Gastrocnemius medialis (tissue), 4 donors: ENCODE measurements around the gene PRKN. TPM values are rescaled to one million over a fixed set of nuclear protein-coding genes. Genes with fewer than 3 reads are reported as not detected.

Experiments used
- ATAC-seq, 2 donors: fragments of 150-250 bp; one replicate each; pipeline ENCODE4 v1.9.1; 2016
- DNase-seq, 2 donors: peaks; one replicate each; pipeline ENCODE4 v3.0.0-alpha.2; 2019
- H3K27ac ChIP-seq, 4 donors: fragments of 200-600 bp; sonication (generic); 1 replicate in 1 of 4; 2 replicates in 3 of 4; pipeline ENCODE4 v1.5.1; 2016 to 2018; ENCODE audit warnings: mild to moderate bottlenecking in 2 of 4, moderate library complexity in 1 of 4
- H3K27me3 ChIP-seq, 3 donors: fragments of 200-600 bp; sonication (generic) in 2 of 3; 1 replicate in 1 of 3; 2 replicates in 2 of 3; pipeline versions ENCODE4 v1.5.1 to v1.6.0; 2016 to 2019; ENCODE audit warnings: mild to moderate bottlenecking in 1 of 3, moderate library complexity in 1 of 3
- H3K36me3 ChIP-seq, 2 donors: fragments of 200-600 bp; sonication (generic) in 1 of 2; one replicate each; pipeline ENCODE4 v1.5.1; 2017 to 2018
- H3K4me1 ChIP-seq, 2 donors: fragments of 200-600 bp; sonication (generic) in 1 of 2; one replicate each; pipeline ENCODE4 v1.5.1; 2016 to 2017; ENCODE audit warnings: mild to moderate bottlenecking in 2 of 2
- H3K4me3 ChIP-seq, 4 donors: fragments of 200-600 bp; sonication (generic) in 3 of 4; 1 replicate in 1 of 4; 2 replicates in 3 of 4; pipeline ENCODE4 v1.5.1; 2016 to 2019; ENCODE audit warnings: mild to moderate bottlenecking in 2 of 4
- H3K9me3 ChIP-seq, 3 donors: fragments of 200-600 bp; sonication (generic) in 2 of 3; 1 replicate in 1 of 3; 2 replicates in 2 of 3; pipeline ENCODE4 v1.5.1; 2016 to 2019
- POLR2A ChIP-seq, 2 donors: fragments of 450-650 bp; IDR thresholded peaks; one replicate each; pipeline ENCODE4 v1.6.1; 2017; ENCODE audit warnings: antibody characterized with exemption in 2 of 2, mild to moderate bottlenecking in 2 of 2, moderate library complexity in 2 of 2
- in situ Hi-C, 4 donors: fragments of 200-750 bp; cut with MboI; loops; one replicate each; pipeline versions ENCODE4 v1.15.0 to v1.8.0; 2017; ENCODE audit warnings: low sequenced_read_pairs in 4 of 4
- intact Hi-C: fragments of 100-400 bp; cut with DNase I; formaldehyde crosslinking; loops from one replicate; pipeline ENCODE4 v1.15.1; 2023; ENCODE audit warnings: low total_unique reads
- total RNA-seq, 4 donors: library from RNA; depleted of rRNA; stranded (reverse); fragments of >200 nt; gene quantifications; one replicate each; pipeline versions ENCODE4 v1.1.0 to v1.2.3, GENCODE V29; 2016
- TF ChIP-seq, protein P1 (sequence below), 5 experiments: fragments of 450-650 bp in 3 of 5; fragments of 200-600 bp in 2 of 5; sonication (generic) in 2 of 5; IDR thresholded peaks in 4 of 5; conservative IDR thresholded peaks in 1 of 5; 1 replicate in 4 of 5; 2 replicates in 1 of 5; pipeline ENCODE4 v1.5.1; 2016 to 2019; ENCODE audit warnings: antibody characterized with exemption in 5 of 5, mild to moderate bottlenecking in 3 of 5, moderate library complexity in 3 of 5

The PRKN gene
- total RNA-seq, 4 donors from 2014 or later = 8.4 to 21.6 (median 13.7) TPM

DNA sequence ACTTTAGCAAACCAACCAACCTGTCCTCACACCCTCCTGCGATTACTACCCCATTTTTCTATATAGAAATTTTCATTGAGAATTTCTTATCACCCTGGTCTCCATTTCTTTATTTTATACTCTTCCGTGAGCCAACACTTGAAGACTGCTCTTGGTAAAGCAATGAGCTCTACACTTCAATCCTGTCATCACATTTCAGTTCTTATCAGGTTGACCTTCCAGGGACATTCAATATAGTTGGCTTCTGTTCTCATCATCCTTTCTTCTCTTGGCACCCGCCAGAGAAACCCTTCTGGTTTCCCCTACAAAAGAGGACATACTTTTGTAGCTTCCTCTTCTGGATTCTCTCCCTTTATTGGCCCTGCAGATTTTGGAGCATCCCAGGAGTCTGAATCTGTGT is 279.3 kb downstream of the PRKN start:
- no peak for ATAC-seq
- Histone ChIP-seq H3K4me3 (no peak overlapping the region), H3K4me1 (no peaks in the 10 kb centered on the region), H3K27ac (no peak overlapping the region), H3K9me3 (no peaks in the 10 kb centered on the region), H3K27me3 (no peaks in the 10 kb centered on the region), H3K36me3 (no peaks in the 10 kb centered on the region)
- in situ Hi-C loops (no loop called here), intact Hi-C loops (no loop called here)
- no peak for DNase-seq
- TF ChIP-seq, protein P1, sequence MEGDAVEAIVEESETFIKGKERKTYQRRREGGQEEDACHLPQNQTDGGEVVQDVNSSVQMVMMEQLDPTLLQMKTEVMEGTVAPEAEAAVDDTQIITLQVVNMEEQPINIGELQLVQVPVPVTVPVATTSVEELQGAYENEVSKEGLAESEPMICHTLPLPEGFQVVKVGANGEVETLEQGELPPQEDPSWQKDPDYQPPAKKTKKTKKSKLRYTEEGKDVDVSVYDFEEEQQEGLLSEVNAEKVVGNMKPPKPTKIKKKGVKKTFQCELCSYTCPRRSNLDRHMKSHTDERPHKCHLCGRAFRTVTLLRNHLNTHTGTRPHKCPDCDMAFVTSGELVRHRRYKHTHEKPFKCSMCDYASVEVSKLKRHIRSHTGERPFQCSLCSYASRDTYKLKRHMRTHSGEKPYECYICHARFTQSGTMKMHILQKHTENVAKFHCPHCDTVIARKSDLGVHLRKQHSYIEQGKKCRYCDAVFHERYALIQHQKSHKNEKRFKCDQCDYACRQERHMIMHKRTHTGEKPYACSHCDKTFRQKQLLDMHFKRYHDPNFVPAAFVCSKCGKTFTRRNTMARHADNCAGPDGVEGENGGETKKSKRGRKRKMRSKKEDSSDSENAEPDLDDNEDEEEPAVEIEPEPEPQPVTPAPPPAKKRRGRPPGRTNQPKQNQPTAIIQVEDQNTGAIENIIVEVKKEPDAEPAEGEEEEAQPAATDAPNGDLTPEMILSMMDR (IDR thresholded peaks at IDR 0.05 in 4 of 5, conservative IDR thresholded peaks at IDR 0.05 in 1 of 5) = no peak
- no peak for TF ChIP-seq POLR2A (IDR thresholded peaks at IDR 0.05)

DNA sequence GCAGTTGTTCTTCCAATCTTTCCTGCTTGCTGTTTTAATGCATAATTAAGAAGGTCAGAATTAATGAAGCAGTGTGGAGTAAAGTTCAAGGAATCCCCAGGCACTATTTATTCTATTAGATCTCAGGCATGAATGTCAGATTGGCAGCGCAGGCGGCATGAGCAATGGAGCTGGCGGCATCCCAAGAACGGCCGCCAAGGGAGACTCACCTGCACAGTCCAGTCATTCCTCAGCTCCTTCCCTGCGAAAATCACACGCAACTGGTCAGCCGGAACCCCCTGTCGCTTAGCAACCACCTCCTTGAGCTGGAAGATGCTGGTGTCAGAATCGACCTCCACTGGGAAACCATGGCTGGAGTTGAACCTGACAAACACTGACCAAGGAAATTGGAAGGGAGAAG is 284.5 kb downstream of the PRKN start:
- no peak overlapping the region for H3K27ac ChIP-seq
- no peak for TF ChIP-seq POLR2A (IDR thresholded peaks at IDR 0.05)
- TF ChIP-seq, protein P1 (IDR thresholded peaks at IDR 0.05 in 4 of 5, conservative IDR thresholded peaks at IDR 0.05 in 1 of 5) = no peak
- H3K27me3 ChIP-seq = no peaks in the 10 kb centered on the region
- DNase-seq (no peak), ATAC-seq (no peak)
- H3K4me3 ChIP-seq = no peak overlapping the region
- H3K36me3 ChIP-seq = no peaks in the 10 kb centered on the region
- in situ Hi-C loops (no loop called here), intact Hi-C loops (loop anchor here (5.0 kb wide), 1 partner anchor 289 kb away; no protein-coding TSS in a partner anchor)
- no peaks in the 10 kb centered on the region for H3K4me1 ChIP-seq
- H3K9me3 ChIP-seq = no peaks in the 10 kb centered on the region

DNA sequence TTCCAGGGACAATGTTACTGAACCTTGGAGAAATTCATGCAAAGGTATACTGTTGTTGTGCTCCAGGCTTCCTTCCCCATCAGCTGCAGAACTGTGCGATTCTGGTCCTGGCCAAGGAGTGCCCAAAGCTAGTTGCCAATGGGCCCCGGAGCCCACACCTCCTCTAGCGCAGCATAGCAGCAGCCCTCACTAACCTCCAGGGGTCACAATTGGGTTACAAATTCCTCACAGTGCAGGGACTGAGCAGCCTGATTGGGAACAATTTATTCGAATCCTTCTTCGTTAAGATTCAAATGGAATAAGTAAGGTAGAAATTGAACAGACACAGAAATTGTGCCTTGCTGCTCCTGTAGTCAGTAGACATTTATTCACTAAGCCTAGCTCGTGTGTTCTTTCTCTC is 284.9 kb downstream of the PRKN start:
- no peaks in the 10 kb centered on the region for H3K4me1 ChIP-seq
- TF ChIP-seq, protein P1 (IDR thresholded peaks at IDR 0.05 in 4 of 5, conservative IDR thresholded peaks at IDR 0.05 in 1 of 5) = no peak
- TF ChIP-seq POLR2A (IDR thresholded peaks at IDR 0.05) = no peak
- ATAC-seq (no peak), DNase-seq (no peak)
- no peaks in the 10 kb centered on the region for H3K27me3 ChIP-seq
- H3K27ac ChIP-seq = no peak overlapping the region
- intact Hi-C loops = loop anchor here (5.0 kb wide), 1 partner anchor 290 kb away; no protein-coding TSS in a partner anchor
- no peaks in the 10 kb centered on the region for H3K36me3 ChIP-seq
- H3K9me3 ChIP-seq = no peaks in the 10 kb centered on the region
- in situ Hi-C loops = no loop called here
- H3K4me3 ChIP-seq = no peak overlapping the region

DNA sequence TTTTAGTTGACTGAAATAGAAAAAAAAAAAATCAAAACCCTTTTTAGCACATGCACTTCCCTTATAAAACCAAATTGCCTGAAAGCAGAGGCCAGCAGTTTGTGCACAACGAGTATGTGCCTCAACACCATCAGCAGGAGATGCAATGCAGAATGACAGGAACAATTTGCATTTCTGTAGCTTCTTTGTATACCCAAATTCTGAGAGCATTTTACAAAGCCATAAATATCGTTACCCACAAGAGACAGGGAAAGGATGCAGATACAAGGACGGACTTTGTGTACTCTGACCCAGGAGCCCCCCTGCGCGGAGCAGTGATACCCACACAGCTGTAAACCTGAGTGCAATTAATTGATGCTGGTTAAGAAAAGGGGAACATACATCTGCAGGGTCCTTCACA is 285.6 kb downstream of the PRKN start:
- Histone ChIP-seq H3K27me3 (no peaks in the 10 kb centered on the region), H3K9me3 (no peaks in the 10 kb centered on the region), H3K36me3 (no peaks in the 10 kb centered on the region), H3K4me1 (no peaks in the 10 kb centered on the region), H3K4me3 (no peak overlapping the region), H3K27ac (no peak overlapping the region)
- ATAC-seq (no peak), DNase-seq (no peak)
- intact Hi-C loops = loop anchor here (5.0 kb wide), 1 partner anchor 290 kb away; no protein-coding TSS in a partner anchor
- in situ Hi-C loops = no loop called here
- TF ChIP-seq POLR2A (IDR thresholded peaks at IDR 0.05) = no peak
- TF ChIP-seq, protein P1 (IDR thresholded peaks at IDR 0.05 in 4 of 5, conservative IDR thresholded peaks at IDR 0.05 in 1 of 5) = no peak

DNA sequence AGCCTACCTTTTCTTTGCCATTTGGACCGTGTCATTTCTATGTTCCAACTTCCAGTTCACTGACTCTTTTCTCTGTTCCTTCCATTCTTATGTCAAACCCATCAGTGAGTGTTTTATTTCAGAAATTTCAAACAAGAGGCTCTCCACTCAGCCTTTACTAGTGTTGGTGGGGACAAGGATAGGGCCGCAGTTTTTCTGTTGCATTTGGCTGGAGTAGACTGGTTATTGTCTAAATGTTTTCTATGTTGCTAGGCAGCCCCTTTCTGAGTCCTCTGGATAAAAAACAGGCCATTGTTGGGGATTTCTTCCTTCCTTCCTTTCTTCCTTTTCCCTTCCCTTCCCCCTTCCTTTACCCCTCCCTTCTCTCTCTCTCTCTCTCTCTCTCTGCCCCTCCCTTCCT is 288.6 kb downstream of the PRKN start:
- intact Hi-C loops (no loop called here), in situ Hi-C loops (no loop called here)
- no peaks in the 10 kb centered on the region for H3K36me3 ChIP-seq
- DNase-seq = no peak
- ATAC-seq = no peak
- H3K4me1 ChIP-seq = no peaks in the 10 kb centered on the region
- H3K9me3 ChIP-seq = no peaks in the 10 kb centered on the region
- TF ChIP-seq, protein P1 (IDR thresholded peaks at IDR 0.05 in 4 of 5, conservative IDR thresholded peaks at IDR 0.05 in 1 of 5) = no peak
- TF ChIP-seq POLR2A (IDR thresholded peaks at IDR 0.05) = no peak
- H3K4me3 ChIP-seq = no peak overlapping the region
- H3K27me3 ChIP-seq = no peaks in the 10 kb centered on the region
- no peak overlapping the region for H3K27ac ChIP-seq
